Measurements from ENCODE around the gene SGSH.

SGSH gene

DNA sequence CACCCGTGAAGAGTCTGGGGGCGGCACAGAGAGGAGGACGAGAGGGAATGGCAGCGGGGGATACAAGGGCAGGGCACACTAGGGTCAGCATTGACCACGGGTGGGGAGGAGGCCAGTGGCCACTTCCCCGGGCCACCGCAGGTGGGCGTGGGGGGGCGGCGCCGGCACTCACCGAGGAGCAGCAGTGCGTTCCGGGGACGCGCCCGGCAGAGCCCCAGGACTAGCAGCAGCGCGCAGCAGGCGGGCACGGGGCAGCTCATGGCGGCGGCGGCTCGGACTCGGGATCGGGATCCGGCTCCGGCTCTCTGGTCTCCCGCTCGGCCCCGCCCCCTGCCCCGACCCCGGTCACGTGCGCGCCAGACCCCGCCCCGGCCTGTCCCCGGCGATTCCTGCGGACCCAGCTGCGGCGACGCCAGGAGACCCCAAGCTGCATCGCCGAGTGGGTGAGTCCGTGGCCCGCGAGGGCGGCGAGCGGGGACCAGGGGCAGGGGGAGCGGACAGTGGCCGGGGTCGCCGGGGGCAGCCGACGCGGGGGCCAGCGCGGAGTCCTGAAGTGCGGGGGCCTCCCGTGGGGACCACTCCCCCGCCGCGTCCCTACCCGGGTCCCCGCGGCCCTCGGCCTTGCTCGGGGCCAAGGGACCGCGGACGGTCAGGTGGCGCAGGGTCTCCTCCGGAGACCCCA, at the start of gene SGSH, which contains the start of gene SLC26A11:
Gene SGSH (minus strand): TSS at position 280 of the 682 bp plus-strand sequence. CDS start 20 bp downstream, at position 260.
Gene SLC26A11 (plus strand): TSS at position 374 of the 682 bp plus-strand sequence. CDS start 1,134 bp downstream, outside the sequence.
- Histone ChIP-seq H3F3A (ENCODE audit: insufficient read depth, low read length) (no peaks in the 10 kb centered on the region; the same call in 1 of the 2 replicates), H4K20me1 (ENCODE audit: insufficient read depth, low read length) (no peaks in the 10 kb centered on the region), H3K27ac (ENCODE audit: low read depth, low read length, poor library complexity, severe bottlenecking) (no peak within 1 kb of the TSS), H3K4me1 (ENCODE audit: insufficient read depth, low read length, severe bottlenecking) (peaks cover 16% of the 10 kb centered on the region), H3K4me3 (ENCODE audit: low read depth, low read length, poor library complexity, severe bottlenecking) (peak within 1 kb of the TSS; percentile 50), H3K9ac (ENCODE audit: low read length) (no peak within 1 kb of the TSS), H3K4me2 (ENCODE audit: low read length) (peak within 1 kb of the TSS; percentile 57), H3K9me2 (ENCODE audit: low read depth, low read length) (no peaks in the 10 kb centered on the region), H3K27me3 (ENCODE audit: insufficient read depth, low read length) (peaks cover 30% of the 10 kb centered on the region; the same call in 1 of the 2 replicates), H3K79me2 (ENCODE audit: insufficient read depth, low read length) (no peaks in the 10 kb centered on the region), H2AFZ (ENCODE audit: low read length) (no peak within 1 kb of the TSS), H3K9me3 (ENCODE audit: low read length) (no peaks in the 10 kb centered on the region), H3K36me3 (ENCODE audit: insufficient read depth, low read length) (no peaks in the 10 kb centered on the region)
- TF ChIP-seq EZH2 (IDR thresholded peaks at IDR 0.05; ENCODE audit: borderline replicate concordance, low read length): no peak
- TF ChIP-seq, protein P1, sequence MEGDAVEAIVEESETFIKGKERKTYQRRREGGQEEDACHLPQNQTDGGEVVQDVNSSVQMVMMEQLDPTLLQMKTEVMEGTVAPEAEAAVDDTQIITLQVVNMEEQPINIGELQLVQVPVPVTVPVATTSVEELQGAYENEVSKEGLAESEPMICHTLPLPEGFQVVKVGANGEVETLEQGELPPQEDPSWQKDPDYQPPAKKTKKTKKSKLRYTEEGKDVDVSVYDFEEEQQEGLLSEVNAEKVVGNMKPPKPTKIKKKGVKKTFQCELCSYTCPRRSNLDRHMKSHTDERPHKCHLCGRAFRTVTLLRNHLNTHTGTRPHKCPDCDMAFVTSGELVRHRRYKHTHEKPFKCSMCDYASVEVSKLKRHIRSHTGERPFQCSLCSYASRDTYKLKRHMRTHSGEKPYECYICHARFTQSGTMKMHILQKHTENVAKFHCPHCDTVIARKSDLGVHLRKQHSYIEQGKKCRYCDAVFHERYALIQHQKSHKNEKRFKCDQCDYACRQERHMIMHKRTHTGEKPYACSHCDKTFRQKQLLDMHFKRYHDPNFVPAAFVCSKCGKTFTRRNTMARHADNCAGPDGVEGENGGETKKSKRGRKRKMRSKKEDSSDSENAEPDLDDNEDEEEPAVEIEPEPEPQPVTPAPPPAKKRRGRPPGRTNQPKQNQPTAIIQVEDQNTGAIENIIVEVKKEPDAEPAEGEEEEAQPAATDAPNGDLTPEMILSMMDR (IDR thresholded peaks at IDR 0.05; ENCODE audit: low read length): no peak

DNA sequence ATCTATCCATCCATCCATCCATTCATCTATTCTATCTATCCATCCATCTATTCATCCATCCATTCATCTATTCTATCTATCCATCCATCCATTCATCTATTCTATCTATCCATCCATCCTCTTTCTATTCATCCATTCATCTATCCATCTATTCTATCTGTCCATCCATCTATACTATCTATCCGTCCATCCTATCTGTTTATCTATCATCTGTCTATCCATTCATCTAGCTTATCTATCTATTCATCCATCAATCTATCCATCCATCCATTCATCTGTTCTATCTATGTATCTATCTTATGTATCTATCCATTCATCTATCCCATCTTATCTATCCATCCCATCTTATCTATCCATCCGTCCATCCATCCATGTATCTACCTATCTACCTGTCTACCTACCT, 49.3 kb upstream of the SGSH start:
- Histone ChIP-seq H3K9ac (ENCODE audit: low read length) (no peak overlapping the region), H3K4me2 (ENCODE audit: low read length) (no peak overlapping the region), H3K36me3 (ENCODE audit: insufficient read depth, low read length) (0 out of 2 replicates have a peak, but pooled peaks cover 11% of the 10 kb centered on the region)

GRCh38 chr17:80268427-80268826, 48.3 kb upstream of the SGSH start:
- Histone ChIP-seq H3K27ac (ENCODE audit: low read depth, low read length, poor library complexity, severe bottlenecking) (no peak overlapping the region), H3K9me2 (ENCODE audit: low read depth, low read length) (no peaks in the 10 kb centered on the region), H3K27me3 (ENCODE audit: insufficient read depth, low read length) (no peaks in the 10 kb centered on the region), H3K36me3 (ENCODE audit: insufficient read depth, low read length) (0 out of 2 replicates have a peak, but pooled peaks cover 11% of the 10 kb centered on the region), H3K4me3 (ENCODE audit: low read depth, low read length, poor library complexity, severe bottlenecking) (no peak overlapping the region), H3K9me3 (ENCODE audit: low read length) (no peaks in the 10 kb centered on the region), H3F3A (ENCODE audit: insufficient read depth, low read length) (no peaks in the 10 kb centered on the region), H2AFZ (ENCODE audit: low read length) (no peak overlapping the region), H3K9ac (ENCODE audit: low read length) (no peak overlapping the region), H3K4me2 (ENCODE audit: low read length) (no peak overlapping the region), H4K20me1 (ENCODE audit: insufficient read depth, low read length) (no peaks in the 10 kb centered on the region), H3K4me1 (ENCODE audit: insufficient read depth, low read length, severe bottlenecking) (peaks cover 9% of the 10 kb centered on the region), H3K79me2 (ENCODE audit: insufficient read depth, low read length) (no peaks in the 10 kb centered on the region)
- TF ChIP-seq EZH2 (IDR thresholded peaks at IDR 0.05; ENCODE audit: borderline replicate concordance, low read length): no peak
- TF ChIP-seq, protein P1 (IDR thresholded peaks at IDR 0.05; ENCODE audit: low read length): no peak

More for the DNA sequence above, 49.3 kb upstream of the SGSH start:
- Histone ChIP-seq H3K27me3 (ENCODE audit: insufficient read depth, low read length) (no peaks in the 10 kb centered on the region), H3K79me2 (ENCODE audit: insufficient read depth, low read length) (no peaks in the 10 kb centered on the region), H3K4me3 (ENCODE audit: low read depth, low read length, poor library complexity, severe bottlenecking) (no peak overlapping the region), H2AFZ (ENCODE audit: low read length) (no peak overlapping the region), H4K20me1 (ENCODE audit: insufficient read depth, low read length) (no peaks in the 10 kb centered on the region), H3K27ac (ENCODE audit: low read depth, low read length, poor library complexity, severe bottlenecking) (no peak overlapping the region), H3K9me2 (ENCODE audit: low read depth, low read length) (no peaks in the 10 kb centered on the region), H3F3A (ENCODE audit: insufficient read depth, low read length) (no peaks in the 10 kb centered on the region), H3K9me3 (ENCODE audit: low read length) (no peaks in the 10 kb centered on the region), H3K4me1 (ENCODE audit: insufficient read depth, low read length, severe bottlenecking) (no peaks in the 10 kb centered on the region)
- no peak for TF ChIP-seq EZH2 (IDR thresholded peaks at IDR 0.05; ENCODE audit: borderline replicate concordance, low read length)
- TF ChIP-seq, protein P1 (IDR thresholded peaks at IDR 0.05; ENCODE audit: low read length): no peak
